ENCODE measurements around the gene PPIE. TPM values are rescaled to one million over a fixed set of nuclear protein-coding genes. Genes with fewer than 3 reads are reported as not detected.
"Not testable (repeated sequence)": the region's sequence is repeated elsewhere in the genome, so short reads cannot be mapped to it uniquely, and the experiment has no call there.

Gene PPIE
- total and polyA plus RNA-seq, 2 of the 4 experiments (the other 2 are of a cell fraction), result 40.9 to 68.1 TPM

DNA sequence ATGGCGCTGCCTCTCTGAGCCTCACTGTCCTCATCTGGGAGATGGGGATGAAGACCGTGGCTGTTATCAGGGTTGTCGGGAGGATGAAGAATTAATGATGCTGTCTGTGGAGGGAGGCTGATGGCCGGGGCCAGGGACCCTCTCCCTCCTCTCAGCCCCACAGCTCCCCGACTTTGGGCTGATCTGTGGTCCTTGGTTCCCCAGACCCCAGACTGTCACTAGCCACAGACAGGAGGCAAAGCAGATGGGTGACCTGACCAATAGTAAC lies 48.4 kb downstream of the PPIE start:
- H3K23ac ChIP-seq (ENCODE audit: low read depth, low read length); H3K36me3 ChIP-seq (ENCODE audit: control insufficient read depth, insufficient read depth, low read length); H2AK5ac ChIP-seq (ENCODE audit: low read depth, low read length); H4K8ac ChIP-seq (ENCODE audit: low read depth in 2 of 2, low read length in 2 of 2); H3K27ac ChIP-seq (ENCODE audit: insufficient read depth, low read length); H2BK20ac ChIP-seq (ENCODE audit: low read depth, low read length); ATAC-seq (ENCODE audit: low read depth); H3K4me3 ChIP-seq (ENCODE audit: insufficient read depth, low read depth, low read length); H2BK120ac ChIP-seq (ENCODE audit: low read depth, low read length); H3K56ac ChIP-seq (ENCODE audit: extremely low read depth, insufficient read depth, low read length); H2AK9ac ChIP-seq (replicated peaks; ENCODE audit: low read depth, low read length, poor library complexity); H3K4ac ChIP-seq (ENCODE audit: low read depth, low read length); H3K9ac ChIP-seq (ENCODE audit: low read depth, low read length); H4K20me1 ChIP-seq (ENCODE audit: insufficient read depth, low read length); H3K14ac ChIP-seq (replicated peaks; ENCODE audit: low read depth, low read length); H2BK5ac ChIP-seq (ENCODE audit: low read depth, low read length, poor library complexity, severe bottlenecking); BruUV-seq (replicated peaks); H4K5ac ChIP-seq (ENCODE audit: low read depth, low read length); CTCF ChIA-PET; H3K4me1 ChIP-seq (ENCODE audit: control insufficient read depth, insufficient read depth, low read length); DNase-seq; H3K9me3 ChIP-seq (ENCODE audit: control insufficient read depth, insufficient read depth, low read length); H3K4me2 ChIP-seq (ENCODE audit: low read depth, low read length); dilution Hi-C loops (cut with HindIII; ENCODE audit: low sequenced_read_pairs, unreplicated experiment); H2BK15ac ChIP-seq (ENCODE audit: low read depth, low read length); H2AFZ ChIP-seq (replicated peaks; ENCODE audit: low read length, poor library complexity); H3K9me1 ChIP-seq (ENCODE audit: insufficient read depth, low read length); H3K79me1 ChIP-seq (ENCODE audit: low read depth in 1 of 2, low read length in 2 of 2); H3K18ac ChIP-seq (ENCODE audit: low read depth, low read length); H4K91ac ChIP-seq (ENCODE audit: insufficient read depth, low read depth, low read length); intact Hi-C loops (cut with micrococcal nuclease): not testable (repeated sequence)
- H3K27me3 ChIP-seq (ENCODE audit: control insufficient read depth, insufficient read depth, low read length), result peaks cover 66% of the 10 kb centered on the region
- in situ Hi-C loops (cut with MboI; ENCODE audit: low sequenced_read_pairs), result loop anchor here (5.0 kb wide), 1 partner anchor 295 kb away; the partner anchor contains the start of gene BMP8A
- no CpG with 5 or more reads among the region's 5 CpGs for WGBS, 2 experiments (ENCODE audit: extremely low coverage in 2 of 2, insufficient read length in 1 of 2)
- POLR2A ChIA-PET (ENCODE audit: unreplicated experiment), result interaction anchor here (0.6 kb wide), 1 partner anchor 47 kb away, joined by 6 read pairs; no protein-coding TSS in a partner anchor

All from IMR-90 (cell line).